GM18870 (cell line): Measurements from ENCODE around the gene CRKL.

ENCODE experiments used
- ATAC-seq: cut with Tn5 transposase; IDR thresholded peaks from one replicate; pipeline ENCODE4 v1.9.1; 2021; ENCODE audit warnings: moderate library complexity; ENCODE audit not compliant: unreplicated experiment

The CRKL gene

GRCh38 chr22:20949698-20950183, 32.5 kb downstream of the CRKL start:
- no peak for ATAC-seq

GRCh38 chr22:20951151-20951931, 34.1 kb downstream of the CRKL start:
- ATAC-seq = no peak

GRCh38 chr22:20951932-20952380, 34.7 kb downstream of the CRKL start:
- no peak for ATAC-seq

- ATAC-seq = no peak
Observed at GRCh38 chr22:20952544-20953341, 35.5 kb downstream of the CRKL start.

GRCh38 chr22:20953342-20953608, 36.1 kb downstream of the CRKL start:
- no peak for ATAC-seq

- ATAC-seq = no peak
Observed at GRCh38 chr22:20953668-20954500, 36.7 kb downstream of the CRKL start.

- no peak for ATAC-seq
Observed at GRCh38 chr22:20955548-20955947, 38.3 kb downstream of the CRKL start.

GRCh38 chr22:20956258-20957101, 39.3 kb downstream of the CRKL start:
- ATAC-seq = no peak

GRCh38 chr22:20957102-20957682, 40.0 kb downstream of the CRKL start:
- no peak for ATAC-seq

- ATAC-seq = no peak
Observed at GRCh38 chr22:20957683-20958431, 40.6 kb downstream of the CRKL start.

GRCh38 chr22:20959578-20960461, 42.6 kb downstream of the CRKL start:
- ATAC-seq = no peak

- ATAC-seq = no peak
Observed at GRCh38 chr22:20960609-20961008, 43.4 kb downstream of the CRKL start.

GRCh38 chr22:20962491-20962945, 45.3 kb downstream of the CRKL start:
- no peak for ATAC-seq

- ATAC-seq = no peak
Observed at GRCh38 chr22:20963201-20964052, 46.2 kb downstream of the CRKL start.

- no peak for ATAC-seq
Observed at GRCh38 chr22:20964090-20964798, 47.0 kb downstream of the CRKL start.

GRCh38 chr22:20964799-20965103, 47.5 kb downstream of the CRKL start:
- no peak for ATAC-seq
